Globus pallidus (tissue), 1 donor: Measurements from ENCODE around the gene NUPR1.
"Not testable (repeated sequence)": the region's sequence is repeated elsewhere in the genome, so short reads cannot be mapped to it uniquely, and the experiment has no call there.

Source experiments
- DNase-seq: peaks from one replicate; pipeline ENCODE4 v3.0.0-alpha.2; 2015; ENCODE audit warnings: low spot score

The NUPR1 gene

GRCh38 chr16:28527100-28527785 lies 11.5 kb downstream of the NUPR1 start:
- not testable (repeated sequence) for DNase-seq

- DNase-seq: no peak
Observed at GRCh38 chr16:28526201-28527099, 12.3 kb downstream of the NUPR1 start.

GRCh38 chr16:28524681-28525171 lies 14.0 kb downstream of the NUPR1 start:
- no peak for DNase-seq

GRCh38 chr16:28522792-28523191 lies 16.0 kb downstream of the NUPR1 start:
- no peak for DNase-seq

- no peak for DNase-seq
Observed at GRCh38 chr16:28521436-28521835, 17.3 kb downstream of the NUPR1 start.

GRCh38 chr16:28520672-28521071 lies 18.1 kb downstream of the NUPR1 start:
- DNase-seq: no peak

GRCh38 chr16:28514246-28514645 lies 24.5 kb downstream of the NUPR1 start:
- DNase-seq: no peak

- DNase-seq: no peak
Observed at GRCh38 chr16:28513484-28514181, 25.1 kb downstream of the NUPR1 start.

GRCh38 chr16:28511801-28512789 lies 26.7 kb downstream of the NUPR1 start:
- no peak for DNase-seq

GRCh38 chr16:28511031-28511430 lies 27.7 kb downstream of the NUPR1 start:
- DNase-seq: no peak

GRCh38 chr16:28505489-28506137 lies 33.2 kb downstream of the NUPR1 start:
- DNase-seq: no peak

GRCh38 chr16:28504707-28505404 lies 33.9 kb downstream of the NUPR1 start:
- DNase-seq: no peak

GRCh38 chr16:28503470-28504259 lies 35.1 kb downstream of the NUPR1 start:
- DNase-seq: no peak

- no peak for DNase-seq
Observed at GRCh38 chr16:28502290-28502689, 36.5 kb downstream of the NUPR1 start.

- DNase-seq: no peak
Observed at GRCh38 chr16:28501258-28502232, 37.2 kb downstream of the NUPR1 start.

- not testable (repeated sequence) for DNase-seq
Observed at GRCh38 chr16:28500476-28501180, 38.1 kb downstream of the NUPR1 start.

GRCh38 chr16:28499854-28500253 lies 38.9 kb downstream of the NUPR1 start:
- DNase-seq: no peak
